Measurements from ENCODE around the gene PRDX5.

DNA sequence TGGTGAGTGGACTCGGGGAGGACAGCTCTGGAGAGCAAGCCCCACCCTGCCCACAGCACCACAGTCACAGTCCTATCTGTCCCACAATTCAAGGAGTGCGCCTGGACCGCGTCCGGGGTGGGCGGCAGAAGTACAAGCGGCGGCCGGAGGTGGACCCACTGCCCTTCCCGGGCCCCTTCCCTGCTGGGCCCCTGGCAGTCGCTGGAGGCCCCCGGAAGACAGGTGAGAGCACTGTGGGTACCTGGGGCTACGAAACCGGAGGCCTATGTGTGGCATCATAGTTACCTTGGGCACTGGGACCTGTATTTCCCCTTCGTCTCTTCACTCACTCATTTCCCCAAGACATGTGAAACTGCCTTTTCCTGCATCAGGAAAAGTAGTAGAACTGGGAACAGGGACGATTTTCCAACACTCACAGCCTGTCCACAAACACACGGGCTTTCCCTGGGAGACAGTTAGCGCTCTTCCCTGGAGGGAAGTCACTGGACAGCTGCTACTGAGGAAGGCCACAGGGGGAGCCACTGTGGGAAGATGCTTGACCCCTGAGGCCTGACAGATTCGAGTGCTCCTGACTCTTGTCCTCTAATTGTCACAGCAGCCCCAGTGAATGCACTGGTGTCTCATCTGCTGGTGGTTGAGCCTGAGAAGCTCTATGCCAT is 3.6 kb upstream of the PRDX5 start:
- TF ChIP-seq, protein P1, sequence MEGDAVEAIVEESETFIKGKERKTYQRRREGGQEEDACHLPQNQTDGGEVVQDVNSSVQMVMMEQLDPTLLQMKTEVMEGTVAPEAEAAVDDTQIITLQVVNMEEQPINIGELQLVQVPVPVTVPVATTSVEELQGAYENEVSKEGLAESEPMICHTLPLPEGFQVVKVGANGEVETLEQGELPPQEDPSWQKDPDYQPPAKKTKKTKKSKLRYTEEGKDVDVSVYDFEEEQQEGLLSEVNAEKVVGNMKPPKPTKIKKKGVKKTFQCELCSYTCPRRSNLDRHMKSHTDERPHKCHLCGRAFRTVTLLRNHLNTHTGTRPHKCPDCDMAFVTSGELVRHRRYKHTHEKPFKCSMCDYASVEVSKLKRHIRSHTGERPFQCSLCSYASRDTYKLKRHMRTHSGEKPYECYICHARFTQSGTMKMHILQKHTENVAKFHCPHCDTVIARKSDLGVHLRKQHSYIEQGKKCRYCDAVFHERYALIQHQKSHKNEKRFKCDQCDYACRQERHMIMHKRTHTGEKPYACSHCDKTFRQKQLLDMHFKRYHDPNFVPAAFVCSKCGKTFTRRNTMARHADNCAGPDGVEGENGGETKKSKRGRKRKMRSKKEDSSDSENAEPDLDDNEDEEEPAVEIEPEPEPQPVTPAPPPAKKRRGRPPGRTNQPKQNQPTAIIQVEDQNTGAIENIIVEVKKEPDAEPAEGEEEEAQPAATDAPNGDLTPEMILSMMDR (IDR thresholded peaks at IDR 0.05) = no peak
- no peak for TF ChIP-seq EZH2 (IDR thresholded peaks at IDR 0.05; ENCODE audit: borderline replicate concordance, insufficient read depth, low read depth, low read length, poor library complexity, severe bottlenecking)

Measured in B cell (primary cell).